DOHH2 (cell line): ENCODE results near the gene ACIN1.

Source experiments
- H3F3A ChIP-seq: fragments of 200-600 bp; sonication (generic), shearing (Covaris generic); 2 replicates; pipeline ENCODE4 v1.6.0; 2016; ENCODE audit warnings: antibody characterized with exemption, mild to moderate bottlenecking; ENCODE audit not compliant: control insufficient read depth, insufficient read depth
- H3K27ac ChIP-seq: fragments of 200-600 bp; sonication (generic); 2 replicates; pipeline ENCODE4 v1.5.1; 2014; ENCODE audit warnings: low read depth, mild to moderate bottlenecking, low read length, moderate library complexity
- H3K27me3 ChIP-seq: fragments of 200-600 bp; sonication (generic); 2 replicates; pipeline ENCODE4 v1.6.1; 2014; ENCODE audit warnings: mild to moderate bottlenecking, low read length, mixed read lengths; ENCODE audit not compliant: control insufficient read depth
- H3K36me3 ChIP-seq: fragments of 200-600 bp; sonication (generic); 2 replicates; pipeline ENCODE4 v1.6.1; 2014; ENCODE audit warnings: mild to moderate bottlenecking, low read length, moderate library complexity, mixed read lengths; ENCODE audit not compliant: control insufficient read depth
- H3K4me1 ChIP-seq: fragments of 200-600 bp; sonication (generic); 2 replicates; pipeline ENCODE4 v1.6.1; 2014; ENCODE audit warnings: mild to moderate bottlenecking, low read length, mixed read lengths; ENCODE audit not compliant: control insufficient read depth
- H3K4me2 ChIP-seq: fragments of 200-600 bp; sonication (generic); 2 replicates; pipeline ENCODE4 v1.6.0; 2014; ENCODE audit warnings: mild to moderate bottlenecking, low read length, moderate library complexity
- H3K4me3 ChIP-seq: fragments of 200-600 bp; sonication (generic); 2 replicates; pipeline ENCODE4 v1.5.1; 2014; ENCODE audit warnings: mild to moderate bottlenecking, low read length, mixed read lengths
- H3K79me2 ChIP-seq: fragments of 200-600 bp; sonication (generic); 2 replicates; pipeline ENCODE4 v1.6.1; 2014; ENCODE audit warnings: mild to moderate bottlenecking, low read length, mixed read lengths; ENCODE audit not compliant: control insufficient read depth
- H3K9me2 ChIP-seq: fragments of 200-600 bp; sonication (generic); replicated peaks from 2 replicates; pipeline ENCODE4 v1.6.1; 2014; ENCODE audit warnings: mild to moderate bottlenecking, low read length, mixed read lengths; ENCODE audit not compliant: control insufficient read depth
- H3K9me3 ChIP-seq: fragments of 200-600 bp; sonication (generic); 2 replicates; pipeline ENCODE4 v1.6.1; 2014; ENCODE audit warnings: antibody characterized with exemption, low read length, mixed read lengths; ENCODE audit not compliant: control insufficient read depth, insufficient read depth
- H4K20me1 ChIP-seq: fragments of 200-600 bp; sonication (generic); 2 replicates; pipeline ENCODE4 v1.6.0; 2014; ENCODE audit warnings: low read depth, mild to moderate bottlenecking, antibody characterized with exemption, low read length, moderate library complexity; ENCODE audit not compliant: control insufficient read depth, insufficient read depth
- EZH2phosphoT487 ChIP-seq: fragments of 200-600 bp; sonication (generic); IDR thresholded peaks from 2 replicates; pipeline ENCODE4 v1.6.1; 2017; ENCODE audit warnings: borderline replicate concordance, mild to moderate bottlenecking, antibody characterized with exemption, low read length, moderate library complexity, mixed read lengths
- TF ChIP-seq, protein P1 (sequence below): fragments of 200-600 bp; sonication (generic); IDR thresholded peaks from one replicate; pipeline ENCODE4 v1.5.1; 2014; ENCODE audit warnings: antibody characterized with exemption, mild to moderate bottlenecking, low read depth, low read length; ENCODE audit not compliant: poor library complexity, severe bottlenecking

Gene ACIN1

DNA sequence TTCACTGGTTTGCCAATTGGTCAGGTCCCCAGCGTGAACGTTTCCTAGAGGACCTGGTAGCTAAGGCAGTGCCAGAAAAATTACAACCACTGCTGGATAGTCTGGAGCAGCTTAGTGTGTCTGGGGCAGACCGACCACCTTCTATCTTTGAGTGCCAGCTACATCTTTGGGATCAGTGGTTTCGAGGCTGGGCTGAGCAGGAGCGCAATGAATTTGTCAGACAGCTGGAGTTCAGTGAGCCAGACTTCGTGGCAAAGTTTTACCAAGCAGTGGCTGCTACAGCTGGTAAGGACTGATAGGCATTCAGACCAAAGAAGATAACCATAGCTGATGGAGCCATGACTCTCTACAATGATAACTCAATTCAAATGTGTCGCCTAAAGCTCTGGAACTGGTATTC, 2.9 kb upstream of the ACIN1 start:
- Histone ChIP-seq H3K27me3 (no peaks in the 10 kb centered on the region), H3K9me2 (no peaks in the 10 kb centered on the region), H3K9me3 (no peaks in the 10 kb centered on the region), H3K27ac (no peak overlapping the region), H3F3A (no peaks in the 10 kb centered on the region), H3K79me2 (peaks cover 51% of the 10 kb centered on the region), H4K20me1 (peaks cover 14% of the 10 kb centered on the region), H3K4me2 (no peak overlapping the region), H3K36me3 (peaks cover 35% of the 10 kb centered on the region), H3K4me1 (peaks cover 24% of the 10 kb centered on the region), H3K4me3 (no peak overlapping the region)
- no peak for TF ChIP-seq EZH2phosphoT487
- TF ChIP-seq, protein P1, sequence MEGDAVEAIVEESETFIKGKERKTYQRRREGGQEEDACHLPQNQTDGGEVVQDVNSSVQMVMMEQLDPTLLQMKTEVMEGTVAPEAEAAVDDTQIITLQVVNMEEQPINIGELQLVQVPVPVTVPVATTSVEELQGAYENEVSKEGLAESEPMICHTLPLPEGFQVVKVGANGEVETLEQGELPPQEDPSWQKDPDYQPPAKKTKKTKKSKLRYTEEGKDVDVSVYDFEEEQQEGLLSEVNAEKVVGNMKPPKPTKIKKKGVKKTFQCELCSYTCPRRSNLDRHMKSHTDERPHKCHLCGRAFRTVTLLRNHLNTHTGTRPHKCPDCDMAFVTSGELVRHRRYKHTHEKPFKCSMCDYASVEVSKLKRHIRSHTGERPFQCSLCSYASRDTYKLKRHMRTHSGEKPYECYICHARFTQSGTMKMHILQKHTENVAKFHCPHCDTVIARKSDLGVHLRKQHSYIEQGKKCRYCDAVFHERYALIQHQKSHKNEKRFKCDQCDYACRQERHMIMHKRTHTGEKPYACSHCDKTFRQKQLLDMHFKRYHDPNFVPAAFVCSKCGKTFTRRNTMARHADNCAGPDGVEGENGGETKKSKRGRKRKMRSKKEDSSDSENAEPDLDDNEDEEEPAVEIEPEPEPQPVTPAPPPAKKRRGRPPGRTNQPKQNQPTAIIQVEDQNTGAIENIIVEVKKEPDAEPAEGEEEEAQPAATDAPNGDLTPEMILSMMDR = no peak

DNA sequence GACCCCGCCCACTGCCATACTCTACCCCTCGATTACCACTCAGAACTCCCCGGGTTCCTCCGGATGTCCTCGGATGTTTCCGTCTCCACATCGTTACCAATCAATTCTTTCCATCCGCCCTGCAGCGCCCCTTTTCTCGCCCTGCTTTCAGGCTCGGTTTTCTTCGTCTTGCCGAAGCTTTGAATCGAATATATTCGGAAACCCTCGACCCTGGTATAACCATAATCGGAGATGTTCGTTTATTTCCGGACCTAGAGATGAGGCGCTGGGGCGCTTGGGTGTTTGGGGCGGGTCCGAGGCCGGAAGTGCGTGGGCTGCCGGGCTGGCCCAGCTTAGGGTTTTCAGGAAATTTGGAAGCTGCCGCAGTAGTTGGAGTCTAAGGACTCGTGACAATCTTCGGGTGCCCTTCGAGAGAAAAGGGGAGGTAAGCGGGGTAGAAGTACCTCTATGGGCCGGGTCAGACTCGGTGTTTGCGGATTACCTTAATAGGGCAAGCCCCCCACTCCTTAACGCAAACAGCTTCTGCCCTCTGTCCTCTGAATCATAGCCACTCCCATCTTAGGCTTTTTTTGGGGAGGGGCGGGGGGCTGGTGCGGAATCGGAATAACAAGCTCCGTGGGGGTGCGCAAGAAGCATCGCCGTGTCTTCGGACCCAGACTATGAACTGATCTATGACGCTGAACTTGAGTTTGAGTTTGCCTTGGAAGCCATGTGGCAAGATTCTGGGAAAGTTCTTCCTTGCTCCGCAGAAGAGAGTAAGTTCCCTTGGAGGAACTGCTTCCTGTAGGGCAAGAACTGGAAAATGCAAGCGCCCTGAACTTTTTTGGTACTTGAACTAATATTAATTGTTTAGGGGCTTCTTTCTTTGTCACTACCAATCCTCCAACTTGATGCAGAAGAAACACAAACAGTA, 516 bp upstream of the ACIN1 start, which contains the start of gene C14orf119:
C14orf119 (plus strand) TSS at position 310 of the 913 bp plus-strand sequence. CDS start 2,154 bp downstream, outside the sequence.
- Histone ChIP-seq H3K36me3 (peaks cover 57% of the 10 kb centered on the region), H3K4me1 (peaks cover 24% of the 10 kb centered on the region)

DNA sequence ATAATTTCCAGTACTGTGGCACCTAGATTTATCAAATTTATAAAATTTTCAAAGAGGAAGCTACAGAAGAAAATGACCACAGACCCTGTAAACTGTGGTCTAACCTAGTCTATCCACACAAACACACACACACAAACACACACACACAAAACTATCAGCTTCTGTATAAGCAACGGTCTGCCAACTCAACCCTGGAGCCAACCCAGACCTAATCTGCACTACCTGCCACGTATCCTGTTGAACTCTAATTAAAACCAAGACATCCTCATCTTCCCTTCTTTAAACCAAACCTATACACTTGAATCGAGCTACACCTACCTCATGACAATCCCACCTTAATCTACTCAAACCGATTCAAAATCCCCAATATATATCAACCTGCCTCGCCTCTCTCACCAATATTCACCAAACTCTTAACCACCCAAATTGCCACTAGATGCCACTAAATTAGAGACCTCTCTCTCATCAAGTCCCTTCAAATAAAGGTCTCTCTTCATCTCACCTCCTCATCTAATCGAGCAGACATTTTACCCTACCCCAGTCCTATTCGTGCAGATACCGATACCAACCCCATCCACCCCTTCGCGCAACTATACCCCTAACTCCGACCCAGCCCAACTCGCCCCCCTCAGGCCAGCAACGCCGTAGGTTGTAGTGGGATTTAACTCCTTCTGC, 808 bp downstream of the ACIN1 start:
- H3K36me3 ChIP-seq = peaks cover 70% of the 10 kb centered on the region
- peak overlapping the region; percentile 75 for H3K4me2 ChIP-seq
- H3K4me1 ChIP-seq = peaks cover 24% of the 10 kb centered on the region
- peaks cover 74% of the 10 kb centered on the region for H3K79me2 ChIP-seq
- no peak for TF ChIP-seq EZH2phosphoT487
- TF ChIP-seq, protein P1 = peak; percentile 65
- no peaks in the 10 kb centered on the region for H3K27me3 ChIP-seq
- peak overlapping the region; percentile 80 for H3K27ac ChIP-seq
- no peaks in the 10 kb centered on the region for H3K9me3 ChIP-seq
- H4K20me1 ChIP-seq = peaks cover 14% of the 10 kb centered on the region
- no peaks in the 10 kb centered on the region for H3F3A ChIP-seq
- H3K9me2 ChIP-seq = no peaks in the 10 kb centered on the region
- peak overlapping the region; percentile 85 for H3K4me3 ChIP-seq

More for the DNA sequence above, 516 bp upstream of the ACIN1 start, which contains the start of gene C14orf119:
- Histone ChIP-seq H3K27ac (peak within 1 kb of the TSS; percentile 80), H4K20me1 (peaks cover 14% of the 10 kb centered on the region), H3F3A (no peaks in the 10 kb centered on the region), H3K9me2 (no peaks in the 10 kb centered on the region), H3K4me2 (peak within 1 kb of the TSS; percentile 75), H3K79me2 (peaks cover 69% of the 10 kb centered on the region), H3K4me3 (peak within 1 kb of the TSS; percentile 85), H3K27me3 (no peaks in the 10 kb centered on the region), H3K9me3 (no peaks in the 10 kb centered on the region)
- TF ChIP-seq, protein P1 = no peak
- no peak for TF ChIP-seq EZH2phosphoT487
